Measurements from ENCODE around the gene CACNG8. TPM values are rescaled to one million over a fixed set of nuclear protein-coding genes. Genes with fewer than 3 reads are reported as not detected.
A peak's percentile ranks its signal among the peaks of the same experiment; 100 is the strongest.

The CACNG8 gene
- total and polyA plus RNA-seq, 12 donors: 0.03 to 0.31 (median 0.14) TPM; not detected in 1

GRCh38 chr19:53961523-53962356 is 997 bp upstream of the CACNG8 start:
- intact Hi-C loops (cut with DNase I): loop anchor here in 1 of 10 donors (5.0 kb wide), 1 partner anchor 1581 kb away; no protein-coding TSS in a partner anchor
- H3K9me3 ChIP-seq: no peaks in the 10 kb centered on the region
- WGBS, 2 donors: 2 to 3% methylated on average over 25 to 32 of the region's 32 CpGs
- no peak for TF ChIP-seq CTCF (IDR thresholded peaks at IDR 0.05)
- ATAC-seq (no peak), DNase-seq (no peak)
- no peak overlapping the region for H3K27ac ChIP-seq
- H3K4me1 ChIP-seq: peaks cover 0 to 14% (median 0%) of the 10 kb centered on the region in 9 donors
- H3K4me3 ChIP-seq: no peak overlapping the region
- H3K27me3 ChIP-seq: peaks cover 17 to 96% (median 76%) of the 10 kb centered on the region in 7 donors
- no peaks in the 10 kb centered on the region for H3K36me3 ChIP-seq

- 41 to 50% methylated on average over 11 of the region's 11 CpGs for WGBS, 2 donors
- H3K27ac ChIP-seq: peak overlapping the region in 6 of 10 donors; percentile 13 to 60 (median 46)
- no peak for TF ChIP-seq CTCF (IDR thresholded peaks at IDR 0.05)
- H3K36me3 ChIP-seq: no peaks in the 10 kb centered on the region
- no peaks in the 10 kb centered on the region for H3K9me3 ChIP-seq
- H3K27me3 ChIP-seq: peaks cover 12 to 71% (median 46%) of the 10 kb centered on the region in 7 donors
- ATAC-seq: peak in 7 of 8 donors; percentile 31 to 84 (median 72)
- H3K4me1 ChIP-seq: peaks cover 0 to 14% (median 0%) of the 10 kb centered on the region in 9 donors
- H3K4me3 ChIP-seq: peak overlapping the region in 7 of 10 donors; percentile 1 to 38 (median 30)
- intact Hi-C loops (cut with DNase I): no loop called here
- no peak for DNase-seq
These were observed 2.4 kb downstream of the CACNG8 start for GRCh38 chr19:53965091-53965490.

GRCh38 chr19:53966931-53967330 is 4.2 kb downstream of the CACNG8 start:
- DNase-seq (no peak), ATAC-seq (no peak)
- no peaks in the 10 kb centered on the region for H3K9me3 ChIP-seq
- no peak for TF ChIP-seq CTCF (IDR thresholded peaks at IDR 0.05)
- no peak overlapping the region for H3K27ac ChIP-seq
- H3K27me3 ChIP-seq: peaks cover 8 to 52% (median 29%) of the 10 kb centered on the region in 7 donors
- intact Hi-C loops (cut with DNase I): no loop called here
- no peaks in the 10 kb centered on the region for H3K36me3 ChIP-seq
- H3K4me3 ChIP-seq: no peak overlapping the region
- 80 to 87% methylated on average over 7 of the region's 7 CpGs for WGBS, 2 donors
- H3K4me1 ChIP-seq: peaks cover 0 to 14% (median 6%) of the 10 kb centered on the region in 9 donors

- no peaks in the 10 kb centered on the region for H3K9me3 ChIP-seq
- ATAC-seq: no peak
- no peak overlapping the region for H3K4me3 ChIP-seq
- DNase-seq: no peak
- no peak overlapping the region for H3K27ac ChIP-seq
- TF ChIP-seq CTCF (IDR thresholded peaks at IDR 0.05): no peak
- H3K36me3 ChIP-seq: no peaks in the 10 kb centered on the region
- peaks cover 0 to 43% (median 9%) of the 10 kb centered on the region in 7 donors for H3K27me3 ChIP-seq
- H3K4me1 ChIP-seq: peaks cover 0 to 11% (median 5%) of the 10 kb centered on the region in 9 donors
- WGBS, 2 donors: 92 to 93% methylated on average over 6 of the region's 6 CpGs
- intact Hi-C loops (cut with DNase I): no loop called here
These were observed 6.6 kb downstream of the CACNG8 start for GRCh38 chr19:53969366-53969765.
